C4-2B (cell line): ENCODE data around the gene DBNDD1.

Source experiments
- ZFX ChIP-seq: fragments of 450-650 bp; IDR thresholded peaks from 2 replicates; pipeline ENCODE4 v1.6.1; 2017
- TF ChIP-seq, protein P1 (sequence below): fragments of 450-650 bp; conservative IDR thresholded peaks from 2 replicates; pipeline ENCODE4 v1.5.1; 2017; ENCODE audit warnings: mild to moderate bottlenecking

DNA sequence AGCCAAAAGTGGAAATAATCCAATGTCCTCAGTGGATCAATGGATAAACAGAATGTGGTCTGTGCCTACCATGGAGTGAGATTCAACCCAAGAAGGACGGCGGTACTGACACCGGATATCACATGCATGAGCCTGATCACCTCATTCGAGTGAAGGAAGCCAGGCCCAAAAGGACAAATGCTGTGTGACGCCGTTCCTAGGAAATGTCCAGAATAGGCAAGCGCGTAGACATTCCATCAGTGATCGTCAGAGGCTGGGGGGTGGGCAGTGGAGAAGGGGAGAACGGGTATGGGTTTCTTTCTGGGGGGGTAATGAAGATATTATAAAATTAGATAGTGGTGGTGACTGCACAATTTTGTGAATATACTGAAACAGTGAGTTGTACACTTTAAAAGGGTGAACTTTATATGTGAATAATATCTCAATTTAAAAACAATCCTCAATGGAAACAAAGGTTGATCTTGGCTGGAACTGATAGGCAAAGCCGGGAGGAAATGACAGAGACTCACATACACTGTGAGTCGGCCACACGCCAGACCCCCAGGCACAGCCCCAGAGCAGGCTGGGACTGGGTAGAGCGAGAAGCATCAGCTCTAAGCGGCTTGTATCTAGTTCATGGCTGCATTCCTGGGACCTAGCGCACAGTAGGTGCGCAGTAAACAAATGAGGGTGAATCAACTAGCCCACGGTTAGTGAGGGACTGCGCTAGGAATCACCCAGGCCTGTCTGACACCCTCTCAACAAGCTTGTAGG, 3.5 kb downstream of the DBNDD1 start:
- TF ChIP-seq, protein P1, sequence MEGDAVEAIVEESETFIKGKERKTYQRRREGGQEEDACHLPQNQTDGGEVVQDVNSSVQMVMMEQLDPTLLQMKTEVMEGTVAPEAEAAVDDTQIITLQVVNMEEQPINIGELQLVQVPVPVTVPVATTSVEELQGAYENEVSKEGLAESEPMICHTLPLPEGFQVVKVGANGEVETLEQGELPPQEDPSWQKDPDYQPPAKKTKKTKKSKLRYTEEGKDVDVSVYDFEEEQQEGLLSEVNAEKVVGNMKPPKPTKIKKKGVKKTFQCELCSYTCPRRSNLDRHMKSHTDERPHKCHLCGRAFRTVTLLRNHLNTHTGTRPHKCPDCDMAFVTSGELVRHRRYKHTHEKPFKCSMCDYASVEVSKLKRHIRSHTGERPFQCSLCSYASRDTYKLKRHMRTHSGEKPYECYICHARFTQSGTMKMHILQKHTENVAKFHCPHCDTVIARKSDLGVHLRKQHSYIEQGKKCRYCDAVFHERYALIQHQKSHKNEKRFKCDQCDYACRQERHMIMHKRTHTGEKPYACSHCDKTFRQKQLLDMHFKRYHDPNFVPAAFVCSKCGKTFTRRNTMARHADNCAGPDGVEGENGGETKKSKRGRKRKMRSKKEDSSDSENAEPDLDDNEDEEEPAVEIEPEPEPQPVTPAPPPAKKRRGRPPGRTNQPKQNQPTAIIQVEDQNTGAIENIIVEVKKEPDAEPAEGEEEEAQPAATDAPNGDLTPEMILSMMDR = no peak
- no peak for TF ChIP-seq ZFX
